Thyroid gland (tissue), 4 donors: ENCODE measurements around the gene RPP30.

Experiments used
- POLR2A ChIP-seq, 2 donors: fragments of 450-650 bp; IDR thresholded peaks; one replicate each; pipeline ENCODE4 v1.6.1; 2017; ENCODE audit warnings: antibody characterized with exemption in 2 of 2, mild to moderate bottlenecking in 2 of 2, moderate library complexity in 1 of 2
- TF ChIP-seq, protein P1 (sequence below), 6 experiments: fragments of 200-600 bp in 3 of 6; fragments of 450-650 bp in 3 of 6; sonication (generic) in 3 of 6; IDR thresholded peaks; one replicate each; pipeline ENCODE4 v1.5.1; 2016 to 2019; ENCODE audit warnings: antibody characterized with exemption in 6 of 6, mild to moderate bottlenecking in 2 of 6, inconsistent platforms in 1 of 6, moderate library complexity in 1 of 6

DNA sequence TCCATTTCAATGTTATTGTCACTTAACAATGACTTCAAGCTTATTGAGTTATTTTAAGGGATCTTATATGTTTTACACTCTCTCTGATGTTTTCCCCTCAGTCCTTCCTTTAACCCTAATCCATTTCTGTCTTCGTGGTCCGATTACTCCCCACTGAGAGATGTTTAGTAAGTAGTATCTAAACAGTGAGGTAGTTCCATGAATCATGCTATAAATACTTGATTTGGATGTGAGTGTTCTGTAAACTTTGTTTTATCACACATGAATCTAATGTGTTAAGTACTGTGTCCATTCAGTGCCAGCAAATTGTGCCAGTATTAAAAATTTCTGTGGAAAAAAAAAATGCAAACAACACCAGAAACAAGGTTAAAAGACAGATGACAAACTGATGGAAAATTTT, 18.6 kb downstream of the RPP30 start:
- TF ChIP-seq, protein P1, sequence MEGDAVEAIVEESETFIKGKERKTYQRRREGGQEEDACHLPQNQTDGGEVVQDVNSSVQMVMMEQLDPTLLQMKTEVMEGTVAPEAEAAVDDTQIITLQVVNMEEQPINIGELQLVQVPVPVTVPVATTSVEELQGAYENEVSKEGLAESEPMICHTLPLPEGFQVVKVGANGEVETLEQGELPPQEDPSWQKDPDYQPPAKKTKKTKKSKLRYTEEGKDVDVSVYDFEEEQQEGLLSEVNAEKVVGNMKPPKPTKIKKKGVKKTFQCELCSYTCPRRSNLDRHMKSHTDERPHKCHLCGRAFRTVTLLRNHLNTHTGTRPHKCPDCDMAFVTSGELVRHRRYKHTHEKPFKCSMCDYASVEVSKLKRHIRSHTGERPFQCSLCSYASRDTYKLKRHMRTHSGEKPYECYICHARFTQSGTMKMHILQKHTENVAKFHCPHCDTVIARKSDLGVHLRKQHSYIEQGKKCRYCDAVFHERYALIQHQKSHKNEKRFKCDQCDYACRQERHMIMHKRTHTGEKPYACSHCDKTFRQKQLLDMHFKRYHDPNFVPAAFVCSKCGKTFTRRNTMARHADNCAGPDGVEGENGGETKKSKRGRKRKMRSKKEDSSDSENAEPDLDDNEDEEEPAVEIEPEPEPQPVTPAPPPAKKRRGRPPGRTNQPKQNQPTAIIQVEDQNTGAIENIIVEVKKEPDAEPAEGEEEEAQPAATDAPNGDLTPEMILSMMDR (IDR thresholded peaks at IDR 0.05) = no peak
- TF ChIP-seq POLR2A (IDR thresholded peaks at IDR 0.05) = no peak
